Gastrocnemius medialis (tissue), 4 donors: Measurements from ENCODE around the gene WAPL.

Source experiments
- POLR2A ChIP-seq, 2 donors: fragments of 450-650 bp; IDR thresholded peaks; one replicate each; pipeline ENCODE4 v1.6.1; 2017; ENCODE audit warnings: antibody characterized with exemption in 2 of 2, mild to moderate bottlenecking in 2 of 2, moderate library complexity in 2 of 2
- TF ChIP-seq, protein P1 (sequence below), 5 experiments: fragments of 450-650 bp in 3 of 5; fragments of 200-600 bp in 2 of 5; sonication (generic) in 2 of 5; IDR thresholded peaks in 4 of 5; conservative IDR thresholded peaks in 1 of 5; 1 replicate in 4 of 5; 2 replicates in 1 of 5; pipeline ENCODE4 v1.5.1; 2016 to 2019; ENCODE audit warnings: antibody characterized with exemption in 5 of 5, mild to moderate bottlenecking in 3 of 5, moderate library complexity in 3 of 5

DNA sequence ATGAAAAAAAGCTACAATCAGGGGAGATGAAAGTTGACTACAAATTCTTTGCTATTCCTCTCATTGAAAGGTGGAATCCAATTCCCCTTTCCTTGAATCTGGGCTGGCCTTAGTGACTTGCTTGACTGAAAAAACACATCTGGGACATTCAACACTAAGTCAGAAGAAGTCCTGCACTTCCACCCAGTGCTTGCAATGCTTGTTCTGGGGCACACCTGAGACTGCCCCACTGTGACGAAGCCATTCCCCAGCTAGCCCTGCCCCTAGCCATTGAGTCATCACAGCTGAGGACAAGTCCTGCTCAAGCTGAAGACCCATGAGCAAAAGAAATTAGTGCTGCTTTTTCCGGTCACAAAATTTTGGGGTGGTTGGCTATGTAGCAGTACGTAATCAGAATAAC lies 135.8 kb downstream of the WAPL start:
- TF ChIP-seq POLR2A (IDR thresholded peaks at IDR 0.05), result no peak
- TF ChIP-seq, protein P1, sequence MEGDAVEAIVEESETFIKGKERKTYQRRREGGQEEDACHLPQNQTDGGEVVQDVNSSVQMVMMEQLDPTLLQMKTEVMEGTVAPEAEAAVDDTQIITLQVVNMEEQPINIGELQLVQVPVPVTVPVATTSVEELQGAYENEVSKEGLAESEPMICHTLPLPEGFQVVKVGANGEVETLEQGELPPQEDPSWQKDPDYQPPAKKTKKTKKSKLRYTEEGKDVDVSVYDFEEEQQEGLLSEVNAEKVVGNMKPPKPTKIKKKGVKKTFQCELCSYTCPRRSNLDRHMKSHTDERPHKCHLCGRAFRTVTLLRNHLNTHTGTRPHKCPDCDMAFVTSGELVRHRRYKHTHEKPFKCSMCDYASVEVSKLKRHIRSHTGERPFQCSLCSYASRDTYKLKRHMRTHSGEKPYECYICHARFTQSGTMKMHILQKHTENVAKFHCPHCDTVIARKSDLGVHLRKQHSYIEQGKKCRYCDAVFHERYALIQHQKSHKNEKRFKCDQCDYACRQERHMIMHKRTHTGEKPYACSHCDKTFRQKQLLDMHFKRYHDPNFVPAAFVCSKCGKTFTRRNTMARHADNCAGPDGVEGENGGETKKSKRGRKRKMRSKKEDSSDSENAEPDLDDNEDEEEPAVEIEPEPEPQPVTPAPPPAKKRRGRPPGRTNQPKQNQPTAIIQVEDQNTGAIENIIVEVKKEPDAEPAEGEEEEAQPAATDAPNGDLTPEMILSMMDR (IDR thresholded peaks at IDR 0.05 in 4 of 5, conservative IDR thresholded peaks at IDR 0.05 in 1 of 5), result no peak
